Thyroid gland (tissue), 4 donors: ENCODE results near the gene FRAS1. TPM values are rescaled to one million over a fixed set of nuclear protein-coding genes. Genes with fewer than 3 reads are reported as not detected.

Experiments
- DNase-seq, 2 donors: peaks; one replicate each; pipeline ENCODE4 v3.0.0-alpha.2; 2019
- H3K27ac ChIP-seq, 3 donors: fragments of 200-600 bp; sonication (generic); 1 replicate in 2 of 3; 2 replicates in 1 of 3; pipeline ENCODE4 v1.5.1; 2016 to 2019; ENCODE audit warnings: mild to moderate bottlenecking in 1 of 3, moderate library complexity in 1 of 3
- H3K27me3 ChIP-seq: fragments of 200-600 bp; sonication (generic); one replicate; pipeline ENCODE4 v1.5.1; 2019
- H3K36me3 ChIP-seq, 2 donors: fragments of 200-600 bp; sonication (generic); one replicate each; pipeline ENCODE4 v1.5.1; 2016 to 2019
- H3K4me1 ChIP-seq, 2 donors: fragments of 200-600 bp; sonication (generic); one replicate each; pipeline ENCODE4 v1.5.1; 2017 to 2019
- H3K4me3 ChIP-seq, 3 donors: fragments of 200-600 bp; sonication (generic); replicated peaks in 1 of 3; 1 replicate in 2 of 3; 2 replicates in 1 of 3; pipeline ENCODE4 v1.5.1; 2016; ENCODE audit warnings: mild to moderate bottlenecking in 1 of 3
- H3K9me3 ChIP-seq: fragments of 200-600 bp; sonication (generic); one replicate; pipeline ENCODE4 v1.5.1; 2017
- CTCF ChIP-seq, 6 experiments: fragments of 200-600 bp in 3 of 6; fragments of 450-650 bp in 3 of 6; sonication (generic) in 3 of 6; IDR thresholded peaks; one replicate each; pipeline ENCODE4 v1.5.1; 2016 to 2019; ENCODE audit warnings: antibody characterized with exemption in 6 of 6, mild to moderate bottlenecking in 2 of 6, inconsistent platforms in 1 of 6, moderate library complexity in 1 of 6
- POLR2A ChIP-seq, 2 donors: fragments of 450-650 bp; IDR thresholded peaks; one replicate each; pipeline ENCODE4 v1.6.1; 2017; ENCODE audit warnings: antibody characterized with exemption in 2 of 2, mild to moderate bottlenecking in 2 of 2, moderate library complexity in 1 of 2
- WGBS, 2 donors: methylation state at CpG; one replicate each; pipeline ENCODE4 v1.1.5; 2017; 5-methylcytosine and 5-hydroxymethylcytosine counted together
- intact Hi-C: fragments of 100-400 bp; cut with DNase I; formaldehyde crosslinking; loops from one replicate; pipeline ENCODE4 v1.15.1; 2023
- total RNA-seq, 4 donors: library from RNA; depleted of rRNA; stranded (reverse); fragments of >200 nt; gene quantifications; one replicate each; pipeline ENCODE4 v1.2.3, GENCODE V29; 2016

Gene FRAS1
- total RNA-seq, 4 donors from 2014 or later: 25.4 to 42.3 (median 31.7) TPM

DNA sequence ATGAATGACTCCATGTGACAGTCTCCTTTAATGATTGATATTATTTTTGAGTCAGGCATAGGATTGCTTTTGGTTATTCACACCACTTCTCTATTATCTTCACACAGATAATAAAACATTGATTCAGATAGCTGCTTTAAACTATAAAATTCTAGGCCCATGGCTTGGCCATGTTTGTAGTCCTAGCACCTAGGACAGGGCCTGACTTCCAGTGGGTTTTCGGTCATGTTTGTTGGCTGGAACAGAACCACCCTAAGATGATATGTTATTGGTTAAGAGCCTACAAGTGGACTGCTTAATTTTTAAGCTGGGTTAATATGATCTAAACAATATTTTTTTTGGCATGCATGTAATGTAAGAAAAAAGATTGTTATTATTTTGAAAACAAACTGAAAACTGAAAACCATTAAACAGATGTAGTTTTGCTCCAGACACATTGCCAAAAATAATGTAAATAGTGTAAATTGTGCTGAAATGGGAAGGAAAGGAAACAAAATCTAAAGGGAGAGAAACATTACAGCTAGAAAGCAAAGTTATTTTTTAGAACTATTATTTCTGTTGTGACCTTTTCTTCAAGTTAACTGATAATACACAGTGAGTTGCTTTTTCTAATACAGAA lies 98.0 kb downstream of the FRAS1 start:
- 88 to 90% methylated on average over 1 of the region's 1 CpG for WGBS, 2 donors
- intact Hi-C loops: no loop called here
- DNase-seq: no peak
- Histone ChIP-seq H3K27me3 (no peaks in the 10 kb centered on the region), H3K36me3 (no peaks in the 10 kb centered on the region), H3K9me3 (no peaks in the 10 kb centered on the region), H3K27ac (no peak overlapping the region), H3K4me1 (peaks cover 2% of the 10 kb centered on the region in 2 donors), H3K4me3 (no peak overlapping the region)
- no peak for TF ChIP-seq CTCF (IDR thresholded peaks at IDR 0.05)
- no peak for TF ChIP-seq POLR2A (IDR thresholded peaks at IDR 0.05)

DNA sequence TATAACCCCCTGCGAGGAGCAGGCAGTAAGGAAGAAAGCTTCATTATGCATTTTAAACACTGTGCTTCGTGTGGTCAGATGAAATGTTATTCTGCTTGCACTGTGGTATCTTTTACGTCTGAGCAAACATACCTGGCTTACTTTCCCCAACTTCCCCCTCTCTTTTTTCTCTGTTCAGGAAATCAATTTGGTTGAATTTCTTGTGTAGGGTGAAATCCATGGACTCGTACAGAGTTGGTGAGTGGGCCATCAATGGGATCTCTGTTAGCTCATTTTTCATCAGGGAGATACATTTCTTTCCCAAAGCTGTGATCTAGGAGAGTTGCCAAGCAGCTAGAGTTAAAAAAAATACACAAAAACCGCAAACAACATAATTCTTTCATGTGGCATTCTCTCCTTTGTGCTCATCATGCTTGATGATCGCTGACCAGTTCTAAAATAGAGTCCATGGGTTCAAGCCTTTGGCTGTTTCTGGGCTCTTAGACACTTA lies 98.5 kb downstream of the FRAS1 start:
- H3K9me3 ChIP-seq: no peaks in the 10 kb centered on the region
- TF ChIP-seq CTCF (IDR thresholded peaks at IDR 0.05) (no peak), POLR2A (IDR thresholded peaks at IDR 0.05) (no peak)
- no peak overlapping the region for H3K4me3 ChIP-seq
- 71 to 75% methylated on average over 6 of the region's 6 CpGs for WGBS, 2 donors
- DNase-seq: no peak
- H3K27me3 ChIP-seq: no peaks in the 10 kb centered on the region
- H3K36me3 ChIP-seq: no peaks in the 10 kb centered on the region
- no peaks in the 10 kb centered on the region for H3K4me1 ChIP-seq
- intact Hi-C loops: no loop called here
- no peak overlapping the region for H3K27ac ChIP-seq

DNA sequence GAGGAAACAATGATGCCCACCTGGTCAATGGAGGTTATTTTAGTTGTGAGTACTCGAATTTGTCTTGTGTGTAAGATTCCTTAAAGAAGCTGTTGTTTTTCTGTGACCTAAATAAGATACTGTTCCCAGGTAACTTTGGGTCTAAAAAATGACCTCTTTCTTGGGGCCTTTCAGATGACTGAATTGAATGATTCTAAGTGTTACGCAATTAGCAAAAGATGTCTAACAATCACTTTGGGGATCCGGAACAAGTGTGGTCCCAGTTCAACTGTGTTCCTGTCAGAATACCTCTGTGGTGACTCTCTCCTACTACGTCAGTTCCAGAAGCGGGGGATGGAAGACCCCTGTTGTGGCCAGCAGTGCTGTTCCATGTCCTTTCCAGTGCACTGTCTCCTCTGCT lies 99.4 kb downstream of the FRAS1 start:
- 93 to 94% methylated on average over 5 of the region's 5 CpGs for WGBS, 2 donors
- DNase-seq: no peak
- intact Hi-C loops: no loop called here
- Histone ChIP-seq H3K9me3 (no peaks in the 10 kb centered on the region), H3K4me1 (no peaks in the 10 kb centered on the region), H3K27me3 (no peaks in the 10 kb centered on the region), H3K27ac (no peak overlapping the region), H3K4me3 (no peak overlapping the region), H3K36me3 (no peaks in the 10 kb centered on the region)
- TF ChIP-seq CTCF (IDR thresholded peaks at IDR 0.05): no peak
- no peak for TF ChIP-seq POLR2A (IDR thresholded peaks at IDR 0.05)

GRCh38 chr4:78162342-78162741 lies 105.2 kb downstream of the FRAS1 start:
- Histone ChIP-seq H3K36me3 (no peaks in the 10 kb centered on the region), H3K4me3 (no peak overlapping the region), H3K4me1 (no peaks in the 10 kb centered on the region), H3K9me3 (no peaks in the 10 kb centered on the region), H3K27me3 (no peaks in the 10 kb centered on the region), H3K27ac (no peak overlapping the region)
- DNase-seq: no peak
- no peak for TF ChIP-seq POLR2A (IDR thresholded peaks at IDR 0.05)
- TF ChIP-seq CTCF (IDR thresholded peaks at IDR 0.05): no peak
- intact Hi-C loops: no loop called here
- WGBS, 2 donors: 66 to 70% methylated on average over 3 of the region's 3 CpGs

DNA sequence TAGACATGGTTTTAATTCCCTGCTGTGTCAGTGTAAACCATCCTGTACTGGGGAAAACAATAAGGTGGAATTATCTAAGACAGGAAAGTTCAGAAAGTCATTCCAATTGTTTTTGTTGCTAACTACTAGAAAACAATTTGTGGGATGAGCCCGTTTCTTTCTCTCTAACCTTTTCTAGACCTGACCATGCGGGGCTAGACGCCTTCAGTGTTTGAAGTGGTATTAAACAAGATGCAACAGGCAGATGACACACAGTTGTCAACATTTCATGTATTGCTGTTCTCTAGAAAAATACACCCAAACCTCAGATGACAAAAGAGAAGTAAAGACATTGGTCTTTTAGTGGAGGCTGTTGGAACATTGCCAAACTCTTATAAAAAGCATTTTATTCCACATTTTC lies 105.7 kb downstream of the FRAS1 start:
- Histone ChIP-seq H3K36me3 (no peaks in the 10 kb centered on the region), H3K4me1 (no peaks in the 10 kb centered on the region), H3K9me3 (no peaks in the 10 kb centered on the region), H3K4me3 (no peak overlapping the region), H3K27me3 (no peaks in the 10 kb centered on the region), H3K27ac (no peak overlapping the region)
- DNase-seq: no peak
- intact Hi-C loops: no loop called here
- 72 to 81% methylated on average over 3 of the region's 3 CpGs for WGBS, 2 donors
- TF ChIP-seq POLR2A (IDR thresholded peaks at IDR 0.05) (no peak), CTCF (IDR thresholded peaks at IDR 0.05) (no peak)
